GM12801 (cell line): Measurements from ENCODE around the gene NTM.

ENCODE experiments used
- CTCF ChIP-seq: IDR thresholded peaks from one replicate; pipeline ENCODE4 v1.5.1; 2011; ENCODE audit warnings: control low read depth; ENCODE audit not compliant: insufficient read length; ENCODE audit errors: extremely low read depth

NTM gene

GRCh38 chr11:131334601-131335000, 35.8 kb upstream of the NTM start:
- no peak for TF ChIP-seq CTCF

DNA sequence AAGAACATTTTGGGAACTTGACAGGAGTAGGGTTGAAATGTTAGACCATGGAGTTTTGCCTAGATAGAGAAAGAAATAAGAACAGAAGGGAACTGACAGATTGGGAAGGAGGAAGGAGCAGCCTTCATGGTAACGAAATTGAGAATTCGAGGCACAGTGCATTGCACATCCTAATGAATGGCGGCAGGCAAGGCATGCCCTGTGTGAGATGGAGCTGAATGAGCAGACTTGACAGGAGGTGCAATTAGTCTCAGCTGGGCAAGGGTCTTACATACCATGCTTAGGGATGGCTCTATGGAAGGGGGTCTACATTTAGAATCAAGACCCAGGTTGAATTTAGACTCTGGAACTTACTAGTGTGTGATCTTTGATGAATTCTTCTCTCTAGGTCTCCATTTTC, 25.0 kb upstream of the NTM start:
- no peak for TF ChIP-seq CTCF

DNA sequence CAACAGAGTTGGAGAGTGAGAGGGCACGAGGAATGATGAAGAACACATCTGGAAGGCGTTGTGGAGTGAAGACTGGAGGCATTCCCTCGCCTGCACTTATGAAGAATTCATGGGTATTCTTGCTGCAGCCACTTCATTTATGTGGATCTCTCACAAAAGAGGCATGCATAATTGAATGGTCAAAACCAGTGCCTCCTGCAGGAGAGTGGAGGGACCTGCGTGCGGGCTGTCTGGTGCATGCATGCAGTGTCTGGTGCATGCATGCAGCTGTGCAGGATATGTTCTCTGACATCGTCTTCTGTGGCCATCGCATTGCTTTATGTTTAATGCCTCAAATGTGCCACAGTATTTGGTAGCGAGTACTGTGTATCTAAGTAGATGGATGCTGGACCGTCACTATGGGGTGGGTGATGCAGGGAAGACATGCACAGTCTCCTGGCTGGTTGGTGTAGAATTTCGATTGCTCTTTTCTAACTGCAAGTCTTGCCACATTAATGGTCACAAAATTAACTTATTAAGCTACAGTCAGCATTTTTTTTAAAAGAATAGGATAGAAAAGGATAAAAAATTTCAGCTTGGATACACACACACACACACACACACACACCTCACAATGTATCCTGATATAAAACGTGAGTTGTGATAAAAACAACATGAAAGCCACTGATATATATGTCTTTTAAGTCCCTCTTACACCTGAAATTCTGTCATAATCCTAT, 20.9 kb upstream of the NTM start:
- no peak for TF ChIP-seq CTCF

GRCh38 chr11:131350872-131351271, 19.5 kb upstream of the NTM start:
- TF ChIP-seq CTCF: no peak

DNA sequence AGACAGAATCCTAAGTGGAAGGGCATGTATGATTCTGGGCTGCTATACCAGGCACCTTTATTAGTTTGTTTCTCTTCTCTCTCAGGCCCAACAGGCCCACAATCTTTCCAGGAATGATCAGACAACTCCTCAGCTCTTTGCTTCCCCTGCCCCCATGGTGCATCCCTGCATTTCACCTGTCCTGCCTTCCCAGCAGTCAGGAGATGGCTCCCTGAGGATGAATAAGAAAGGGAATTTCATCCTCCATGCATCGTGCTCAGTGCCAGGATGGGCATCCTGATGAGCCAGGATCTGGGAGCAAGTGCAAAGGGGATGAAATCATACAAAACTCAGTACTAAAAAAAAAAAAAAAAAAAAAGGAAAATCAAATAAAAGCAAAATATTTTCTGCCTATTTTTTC, 18.6 kb upstream of the NTM start:
- no peak for TF ChIP-seq CTCF

DNA sequence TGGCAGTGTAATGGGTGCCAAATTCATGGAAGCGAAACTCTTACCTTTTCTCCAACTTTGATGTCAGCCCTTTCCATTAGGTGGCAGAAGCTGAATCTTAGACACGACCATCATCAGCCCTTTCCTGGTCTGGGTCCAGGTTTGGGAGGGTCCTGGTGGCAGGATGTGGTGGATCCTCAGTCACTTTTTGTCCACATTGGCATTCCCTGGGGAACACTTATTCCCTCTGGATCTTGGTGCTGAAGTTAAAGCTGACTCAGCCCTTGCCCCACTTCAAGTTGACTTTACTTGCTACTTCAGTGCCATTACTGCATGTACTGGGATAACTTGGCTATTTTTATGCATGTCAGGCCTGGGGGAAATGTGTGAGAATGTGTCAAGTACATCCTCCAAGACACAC, 16.6 kb upstream of the NTM start:
- no peak for TF ChIP-seq CTCF

DNA sequence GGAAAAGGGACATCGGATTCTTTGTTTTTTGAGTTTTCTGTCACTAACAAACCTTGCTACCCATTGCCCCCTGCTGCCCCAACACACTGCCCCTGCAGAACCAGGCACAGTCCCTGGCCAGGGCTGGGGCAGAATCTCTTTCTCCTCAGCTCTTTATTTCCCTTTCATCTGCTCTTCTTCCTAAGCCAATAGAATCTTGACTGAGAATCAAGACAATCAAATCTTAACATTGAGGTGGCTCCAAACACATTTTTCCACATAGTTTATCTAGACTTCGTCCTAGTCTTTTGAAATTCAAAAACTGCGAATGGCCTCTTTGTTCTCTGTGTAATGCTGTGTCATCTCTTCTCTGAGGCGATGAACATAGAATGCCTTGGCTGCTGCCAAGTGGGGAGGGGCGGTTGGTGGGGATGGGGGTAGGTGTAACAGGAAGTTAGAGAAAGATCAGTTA, 16.1 kb upstream of the NTM start:
- TF ChIP-seq CTCF: no peak
